B cell (primary cell): ENCODE results near the gene CRISPLD2.

ENCODE experiments used
- CTCF ChIP-seq: fragments of 200-600 bp; IDR thresholded peaks from one replicate; pipeline ENCODE4 v1.8.0; 2022; ENCODE audit warnings: antibody characterized with exemption, mild to moderate bottlenecking
- EZH2 ChIP-seq: IDR thresholded peaks from 2 replicates; pipeline ENCODE4 v1.6.1; 2012; ENCODE audit warnings: borderline replicate concordance, low read depth, mild to moderate bottlenecking, moderate library complexity, low read length; ENCODE audit not compliant: insufficient read depth, poor library complexity, severe bottlenecking

GRCh38 chr16:84899414-84899813 lies 79.6 kb downstream of the CRISPLD2 start:
- TF ChIP-seq CTCF (no peak), EZH2 (no peak)
